Nephron (organoid): ENCODE results near the gene ZHX3.

Experiments used
- H3K27ac Mint-ChIP-seq, 3 experiments: 2 replicates each; pipeline ENCODE4 v1.8.0; 2020; ENCODE audit warnings: mixed read lengths in 3 of 3, mild to moderate bottlenecking in 2 of 3, moderate library complexity in 1 of 3
- H3K27me3 Mint-ChIP-seq: 2 replicates; pipeline ENCODE4 v1.8.0; 2021; ENCODE audit warnings: low read depth, mild to moderate bottlenecking, moderate library complexity, mixed read lengths
- H3K36me3 Mint-ChIP-seq: 2 replicates; pipeline ENCODE4 v1.8.0; 2020; ENCODE audit warnings: low read depth, mixed read lengths
- H3K4me1 Mint-ChIP-seq: 2 replicates; pipeline ENCODE4 v1.8.0; 2020; ENCODE audit warnings: mixed read lengths
- H3K4me3 Mint-ChIP-seq, 3 experiments: 2 replicates each; pipeline ENCODE4 v1.8.0; 2020; ENCODE audit warnings: mild to moderate bottlenecking in 3 of 3, mixed read lengths in 3 of 3, moderate library complexity in 2 of 3
- H3K9me3 Mint-ChIP-seq: 2 replicates; pipeline ENCODE4 v1.8.0; 2020; ENCODE audit warnings: mixed read lengths
- CTCF ChIP-seq, 3 experiments: fragments of 200-600 bp; sonication (generic); IDR thresholded peaks; one replicate each; pipeline ENCODE4 v1.5.0; 2021; ENCODE audit warnings: antibody characterized with exemption in 3 of 3; ENCODE audit not compliant: unreplicated experiment in 3 of 3

Gene ZHX3

GRCh38 chr20:41166201-41167117 is 151.1 kb downstream of the ZHX3 start:
- TF ChIP-seq CTCF (IDR thresholded peaks at IDR 0.05; ENCODE audit: unreplicated experiment in 3 of 3): no peak
- no peaks in the 10 kb centered on the region for H3K9me3 Mint-ChIP-seq
- H3K27me3 Mint-ChIP-seq: no peaks in the 10 kb centered on the region
- peaks cover 79% of the 10 kb centered on the region for H3K36me3 Mint-ChIP-seq
- no peak overlapping the region for H3K27ac Mint-ChIP-seq
- H3K4me3 Mint-ChIP-seq: no peak overlapping the region
- H3K4me1 Mint-ChIP-seq: no peaks in the 10 kb centered on the region

GRCh38 chr20:41165001-41165882 is 152.3 kb downstream of the ZHX3 start:
- TF ChIP-seq CTCF (IDR thresholded peaks at IDR 0.05; ENCODE audit: unreplicated experiment in 3 of 3): no peak
- Mint-ChIP-seq H3K4me1 (no peaks in the 10 kb centered on the region), H3K27me3 (no peaks in the 10 kb centered on the region), H3K4me3 (no peak overlapping the region), H3K36me3 (peaks cover 79% of the 10 kb centered on the region), H3K27ac (no peak overlapping the region), H3K9me3 (no peaks in the 10 kb centered on the region)

GRCh38 chr20:41163821-41164220 is 153.7 kb downstream of the ZHX3 start:
- H3K27me3 Mint-ChIP-seq: no peaks in the 10 kb centered on the region
- H3K4me1 Mint-ChIP-seq: no peaks in the 10 kb centered on the region
- no peak for TF ChIP-seq CTCF (IDR thresholded peaks at IDR 0.05; ENCODE audit: unreplicated experiment in 3 of 3)
- H3K27ac Mint-ChIP-seq: no peak overlapping the region
- no peak overlapping the region for H3K4me3 Mint-ChIP-seq
- no peaks in the 10 kb centered on the region for H3K9me3 Mint-ChIP-seq
- peaks cover 75% of the 10 kb centered on the region for H3K36me3 Mint-ChIP-seq

GRCh38 chr20:41162396-41162795 is 155.1 kb downstream of the ZHX3 start:
- no peak overlapping the region for H3K4me3 Mint-ChIP-seq
- TF ChIP-seq CTCF (IDR thresholded peaks at IDR 0.05; ENCODE audit: unreplicated experiment in 3 of 3): no peak
- H3K4me1 Mint-ChIP-seq: peaks cover 6% of the 10 kb centered on the region
- peaks cover 68% of the 10 kb centered on the region for H3K36me3 Mint-ChIP-seq
- no peaks in the 10 kb centered on the region for H3K27me3 Mint-ChIP-seq
- H3K27ac Mint-ChIP-seq: no peak overlapping the region
- no peaks in the 10 kb centered on the region for H3K9me3 Mint-ChIP-seq

- no peak for TF ChIP-seq CTCF (IDR thresholded peaks at IDR 0.05; ENCODE audit: unreplicated experiment in 3 of 3)
- Mint-ChIP-seq H3K27ac (peak overlapping the region in 1 of 3 experiments; percentile 74), H3K36me3 (peaks cover 63% of the 10 kb centered on the region), H3K27me3 (no peaks in the 10 kb centered on the region), H3K4me3 (no peak overlapping the region), H3K4me1 (peaks cover 12% of the 10 kb centered on the region), H3K9me3 (no peaks in the 10 kb centered on the region)
These were observed 155.6 kb downstream of the ZHX3 start for GRCh38 chr20:41161886-41162285.
